GM18507 (cell line): Measurements from ENCODE around the gene JAML.
A peak's percentile ranks its signal among the peaks of the same experiment; 100 is the strongest.

Experiments
- DNase-seq: peaks from one replicate; pipeline ENCODE4 v3.0.0; 2011; ENCODE audit warnings: low read depth; ENCODE audit not compliant: insufficient read length; ENCODE audit errors: extremely low spot score
- FAIRE-seq: peaks from 2 replicates; lab custom pipeline; 2011; peaks lifted over from hg19 to GRCh38; lab: Jason Lieb, UNC

JAML gene

GRCh38 chr11:118241764-118242098 is 16.9 kb upstream of the JAML start:
- FAIRE-seq, result no peak
- DNase-seq, result no peak

GRCh38 chr11:118240999-118241763 is 16.4 kb upstream of the JAML start:
- peak; percentile 38 for DNase-seq
- FAIRE-seq, result peak; percentile 91

- DNase-seq (no peak), FAIRE-seq (no peak)
Observed at GRCh38 chr11:118239509-118240205, 14.8 kb upstream of the JAML start.

- DNase-seq (no peak), FAIRE-seq (no peak)
Observed at GRCh38 chr11:118238929-118239328, 14.1 kb upstream of the JAML start.

GRCh38 chr11:118238421-118238820 is 13.6 kb upstream of the JAML start:
- DNase-seq (no peak), FAIRE-seq (no peak)

GRCh38 chr11:118236170-118236569 is 11.4 kb upstream of the JAML start:
- DNase-seq (no peak), FAIRE-seq (no peak)

- DNase-seq (no peak), FAIRE-seq (no peak)
Observed at GRCh38 chr11:118234833-118235232, 10.0 kb upstream of the JAML start.

GRCh38 chr11:118233850-118234249 is 9.0 kb upstream of the JAML start:
- DNase-seq (no peak), FAIRE-seq (no peak)

- DNase-seq, result no peak
- no peak for FAIRE-seq
Observed at GRCh38 chr11:118233377-118233776, 8.6 kb upstream of the JAML start.

- no peak for DNase-seq
- no peak for FAIRE-seq
Observed at GRCh38 chr11:118232659-118233058, 7.8 kb upstream of the JAML start.

GRCh38 chr11:118231461-118231860 is 6.7 kb upstream of the JAML start:
- DNase-seq (no peak), FAIRE-seq (no peak)

GRCh38 chr11:118230088-118230487 is 5.3 kb upstream of the JAML start:
- FAIRE-seq, result no peak
- DNase-seq, result no peak

GRCh38 chr11:118229274-118229847 is 4.5 kb upstream of the JAML start:
- FAIRE-seq (peak; percentile 35), DNase-seq (no peak)

- FAIRE-seq, result peak; percentile 95
- no peak for DNase-seq
Observed at GRCh38 chr11:118227865-118228785, 3.3 kb upstream of the JAML start.

GRCh38 chr11:118226781-118227180 is 2.0 kb upstream of the JAML start:
- peak; percentile 35 for FAIRE-seq

GRCh38 chr11:118226296-118226695 is 1.5 kb upstream of the JAML start:
- DNase-seq (no peak), FAIRE-seq (no peak)

More at GRCh38 chr11:118226781-118227180, 2.0 kb upstream of the JAML start:
- DNase-seq, result no peak

- FAIRE-seq (peak; percentile 54), DNase-seq (no peak)
Observed at GRCh38 chr11:118223992-118224391, 819 bp downstream of the JAML start.

- DNase-seq (no peak), FAIRE-seq (no peak)
Observed at GRCh38 chr11:118223570-118223969, 1.2 kb downstream of the JAML start.

- FAIRE-seq (no peak), DNase-seq (no peak)
Observed at GRCh38 chr11:118222437-118222836, 2.4 kb downstream of the JAML start.

GRCh38 chr11:118221419-118221818 is 3.4 kb downstream of the JAML start:
- DNase-seq (no peak), FAIRE-seq (no peak)
